ENCODE data around the gene DGAT2.

The DGAT2 gene

DNA sequence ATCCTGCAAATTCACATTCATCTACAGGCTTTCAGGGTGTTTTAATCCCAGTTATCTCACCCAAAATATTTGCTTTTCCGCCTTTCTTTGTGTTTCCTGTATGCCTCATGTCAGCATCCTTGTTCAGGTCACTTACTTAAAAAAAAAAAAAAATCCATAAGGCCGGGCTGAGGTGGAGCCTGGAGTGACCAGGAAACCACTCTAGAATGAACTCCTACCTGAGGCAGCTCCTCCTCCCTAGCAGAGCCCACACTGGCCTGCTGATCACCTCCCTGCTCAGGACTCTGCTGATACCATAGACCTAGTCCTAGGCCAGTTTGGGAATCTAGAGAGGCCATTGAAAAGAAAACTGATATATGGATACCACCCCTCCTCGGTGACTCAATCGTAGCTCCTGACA lies 8.7 kb upstream of the DGAT2 start:
- Histone ChIP-seq H3K4me1 (ENCODE audit: control insufficient read depth, insufficient read depth, low read length) (no peaks in the 10 kb centered on the region), H3K4me3 (ENCODE audit: low read depth, low read length) (no peak overlapping the region), H3K36me3 (ENCODE audit: control insufficient read depth in 2 of 2, insufficient read depth in 1 of 2, low read length in 2 of 2) (no peaks in the 10 kb centered on the region), H3K9me3 (ENCODE audit: control insufficient read depth, insufficient read depth, low read depth, low read length) (no peaks in the 10 kb centered on the region), H3K27ac (ENCODE audit: extremely low read depth, low read depth, low read length) (no peak overlapping the region)
- ChIA-PET CTCF (interaction anchor here (0.6 kb wide), 1 partner anchor 37 kb away, joined by 3 read pairs; no protein-coding TSS in a partner anchor), POLR2A (interaction anchor here (0.7 kb wide), 1 partner anchor 30 kb away, joined by 3 read pairs; no protein-coding TSS in a partner anchor)
- TF ChIP-seq KLF7 (tag by site-specific recombination; IDR thresholded peaks at IDR 0.05; ENCODE audit: borderline replicate concordance) (no peak), KLF16 (tag by site-specific recombination; IDR thresholded peaks at IDR 0.05) (no peak), SP2 (tag by site-specific recombination; IDR thresholded peaks at IDR 0.05) (no peak), ZNF266 (tag by site-specific recombination; IDR thresholded peaks at IDR 0.05; ENCODE audit: low read depth) (no peak), ZNF23 (tag by site-specific recombination; IDR thresholded peaks at IDR 0.05; ENCODE audit: borderline replicate concordance) (no peak), ZEB2 (tag by site-specific recombination; IDR thresholded peaks at IDR 0.05) (no peak), ZNF10 (tag by site-specific recombination; IDR thresholded peaks at IDR 0.05) (no peak), ZNF292 (tag by site-specific recombination; IDR thresholded peaks at IDR 0.05; ENCODE audit: borderline replicate concordance, low read depth) (no peak), ZBTB7A (tag by site-specific recombination; IDR thresholded peaks at IDR 0.05; ENCODE audit: low read depth) (no peak), BCL11B (tag by site-specific recombination; IDR thresholded peaks at IDR 0.05; ENCODE audit: low read depth) (no peak), SALL2 (tag by site-specific recombination; IDR thresholded peaks at IDR 0.05; ENCODE audit: borderline replicate concordance) (no peak), ZNF157 (tag by site-specific recombination; IDR thresholded peaks at IDR 0.05) (no peak), ZNF16 (tag by site-specific recombination; IDR thresholded peaks at IDR 0.05; ENCODE audit: low read depth) (no peak), PRDM1 (tag by site-specific recombination; IDR thresholded peaks at IDR 0.05) (no peak), ZNF146 (tag by site-specific recombination; IDR thresholded peaks at IDR 0.05) (no peak), ZNF133 (tag by site-specific recombination; IDR thresholded peaks at IDR 0.05) (no peak)
- TF ChIP-seq, protein P1, sequence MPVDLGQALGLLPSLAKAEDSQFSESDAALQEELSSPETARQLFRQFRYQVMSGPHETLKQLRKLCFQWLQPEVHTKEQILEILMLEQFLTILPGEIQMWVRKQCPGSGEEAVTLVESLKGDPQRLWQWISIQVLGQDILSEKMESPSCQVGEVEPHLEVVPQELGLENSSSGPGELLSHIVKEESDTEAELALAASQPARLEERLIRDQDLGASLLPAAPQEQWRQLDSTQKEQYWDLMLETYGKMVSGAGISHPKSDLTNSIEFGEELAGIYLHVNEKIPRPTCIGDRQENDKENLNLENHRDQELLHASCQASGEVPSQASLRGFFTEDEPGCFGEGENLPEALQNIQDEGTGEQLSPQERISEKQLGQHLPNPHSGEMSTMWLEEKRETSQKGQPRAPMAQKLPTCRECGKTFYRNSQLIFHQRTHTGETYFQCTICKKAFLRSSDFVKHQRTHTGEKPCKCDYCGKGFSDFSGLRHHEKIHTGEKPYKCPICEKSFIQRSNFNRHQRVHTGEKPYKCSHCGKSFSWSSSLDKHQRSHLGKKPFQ (tag by site-specific recombination; IDR thresholded peaks at IDR 0.05) = no peak

DNA sequence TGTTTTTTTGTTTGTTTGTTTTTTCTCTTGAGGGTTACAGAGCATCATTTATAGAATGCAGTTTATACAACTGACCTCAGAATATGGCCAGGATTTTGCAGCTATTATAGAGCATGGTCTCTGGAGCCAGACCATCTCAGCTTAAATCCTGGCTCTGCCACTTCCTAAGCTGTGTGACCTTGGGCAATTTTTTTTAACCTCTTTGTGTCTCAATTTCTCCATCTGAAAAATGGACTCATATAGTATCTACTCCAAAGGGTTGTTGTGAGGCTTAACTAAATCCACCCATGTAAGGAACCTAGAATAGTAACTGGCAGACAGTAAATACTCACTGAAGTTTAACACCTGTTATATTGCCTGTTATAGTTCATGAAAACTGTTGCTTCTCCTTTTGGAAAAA lies 8.3 kb upstream of the DGAT2 start:
- CTCF ChIA-PET = interaction anchor here (0.6 kb wide), 1 partner anchor 37 kb away, joined by 3 read pairs; no protein-coding TSS in a partner anchor
- no peak overlapping the region for H3K27ac ChIP-seq (ENCODE audit: extremely low read depth, low read depth, low read length)
- H3K4me1 ChIP-seq (ENCODE audit: control insufficient read depth, insufficient read depth, low read length) = no peaks in the 10 kb centered on the region
- H3K4me3 ChIP-seq (ENCODE audit: low read depth, low read length) = no peak overlapping the region
- TF ChIP-seq SCRT2 (tag by site-specific recombination; IDR thresholded peaks at IDR 0.05) (0 out of 2 replicates have a peak, but pooled peaks have one; percentile 8), IKZF3 (tag by site-specific recombination; IDR thresholded peaks at IDR 0.05) (no peak), ZBTB48 (tag by site-specific recombination; IDR thresholded peaks at IDR 0.05) (no peak)
- POLR2A ChIA-PET = interaction anchor here (0.7 kb wide), 1 partner anchor 29 kb away, joined by 3 read pairs; no protein-coding TSS in a partner anchor
- H3K9me3 ChIP-seq (ENCODE audit: control insufficient read depth, insufficient read depth, low read depth, low read length) = no peaks in the 10 kb centered on the region
- H3K36me3 ChIP-seq (ENCODE audit: control insufficient read depth in 2 of 2, insufficient read depth in 1 of 2, low read length in 2 of 2) = no peaks in the 10 kb centered on the region

DNA sequence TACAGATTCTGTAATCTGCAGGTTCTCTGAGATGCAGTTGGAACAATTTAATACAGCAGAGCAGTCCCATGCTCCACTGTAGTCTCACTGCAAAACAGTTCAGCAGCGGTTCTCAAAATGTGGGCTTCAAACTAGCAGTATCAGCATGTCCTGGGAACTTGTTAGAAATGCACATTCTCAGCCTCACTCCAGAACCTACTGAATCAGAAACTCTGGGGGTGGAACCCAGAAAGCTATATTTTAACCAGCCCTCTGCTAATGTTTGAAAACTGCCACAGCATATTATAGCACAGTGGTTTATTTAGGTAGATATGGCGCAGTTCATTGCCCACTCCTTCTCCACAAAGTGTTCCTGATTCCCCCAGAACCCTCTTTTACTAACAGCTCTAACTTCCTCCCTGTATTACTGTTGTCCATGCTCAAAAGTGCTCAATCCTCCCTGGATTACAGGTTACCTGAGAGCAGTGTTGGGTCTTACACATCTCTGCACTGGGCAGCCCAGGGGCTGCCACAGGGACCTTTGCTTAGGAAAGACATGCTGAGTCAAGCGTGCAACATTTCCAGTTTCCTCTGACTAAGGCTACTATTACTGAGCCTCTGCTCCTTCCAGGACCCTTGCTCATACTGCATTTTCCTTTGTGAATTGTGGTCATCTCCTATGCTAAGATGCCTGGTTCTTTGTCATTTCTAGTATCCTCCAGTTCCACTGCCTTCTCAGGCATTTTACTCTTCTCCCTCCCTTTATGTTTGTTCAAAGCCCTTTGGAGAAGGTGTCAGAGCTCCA lies 7.7 kb upstream of the DGAT2 start:
- Histone ChIP-seq H3K4me1 (ENCODE audit: control insufficient read depth, insufficient read depth, low read length) (no peaks in the 10 kb centered on the region), H3K27ac (ENCODE audit: extremely low read depth, low read depth, low read length) (no peak overlapping the region), H3K4me3 (ENCODE audit: low read depth, low read length) (no peak overlapping the region), H3K36me3 (ENCODE audit: control insufficient read depth in 2 of 2, insufficient read depth in 1 of 2, low read length in 2 of 2) (no peaks in the 10 kb centered on the region), H3K9me3 (ENCODE audit: control insufficient read depth, insufficient read depth, low read depth, low read length) (no peaks in the 10 kb centered on the region)
- ChIA-PET CTCF (interaction anchor here (0.6 kb wide), 1 partner anchor 38 kb away, joined by 3 read pairs; no protein-coding TSS in a partner anchor), POLR2A (no interaction called here)
- TF ChIP-seq ZNF175 (tag by site-specific recombination; IDR thresholded peaks at IDR 0.05) (no peak), ZNF510 (tag by site-specific recombination; IDR thresholded peaks at IDR 0.05; ENCODE audit: insufficient replicate concordance) (no peak), ZFP41 (tag by site-specific recombination; IDR thresholded peaks at IDR 0.05; ENCODE audit: borderline replicate concordance) (no peak), SP2 (tag by site-specific recombination; IDR thresholded peaks at IDR 0.05) (no peak), ZNF837 (tag by site-specific recombination; IDR thresholded peaks at IDR 0.05) (no peak), ZNF426 (tag by site-specific recombination; IDR thresholded peaks at IDR 0.05) (no peak), ZBTB21 (tag by site-specific recombination; IDR thresholded peaks at IDR 0.05) (no peak), ZNF677 (tag by site-specific recombination; IDR thresholded peaks at IDR 0.05) (no peak)
- TF ChIP-seq, protein P2, sequence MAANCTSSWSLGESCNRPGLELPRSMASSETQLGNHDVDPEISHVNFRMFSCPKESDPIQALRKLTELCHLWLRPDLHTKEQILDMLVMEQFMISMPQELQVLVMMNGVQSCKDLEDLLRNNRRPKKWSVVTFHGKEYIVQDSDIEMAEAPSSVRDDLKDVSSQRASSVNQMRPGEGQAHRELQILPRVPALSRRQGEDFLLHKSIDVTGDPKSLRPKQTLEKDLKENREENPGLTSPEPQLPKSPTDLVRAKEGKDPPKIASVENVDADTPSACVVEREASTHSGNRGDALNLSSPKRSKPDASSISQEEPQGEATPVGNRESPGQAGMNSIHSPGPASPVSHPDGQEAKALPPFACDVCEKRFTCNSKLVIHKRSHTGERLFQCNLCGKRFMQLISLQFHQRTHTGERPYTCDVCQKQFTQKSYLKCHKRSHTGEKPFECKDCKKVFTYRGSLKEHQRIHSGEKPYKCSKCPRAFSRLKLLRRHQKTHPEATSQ (tag by site-specific recombination; IDR thresholded peaks at IDR 0.05) = no peak
- TF ChIP-seq, protein P1 (tag by site-specific recombination; IDR thresholded peaks at IDR 0.05) = no peak

All from HEK293 (cell line).